Left renal pelvis (tissue), 4 donors: ENCODE data around the gene SAXO2. TPM values are rescaled to one million over a fixed set of nuclear protein-coding genes. Genes with fewer than 3 reads are reported as not detected.
"Not testable (repeated sequence)": the region's sequence is repeated elsewhere in the genome, so short reads cannot be mapped to it uniquely, and the experiment has no call there.

Experiments
- DNase-seq, 4 donors: peaks; one replicate each; pipeline ENCODE4 v3.0.0-alpha.2; 2013; ENCODE audit warnings: low read depth in 4 of 4, low spot score in 3 of 4
- polyA plus RNA-seq, 4 donors: library from polyadenylated mRNA; unstranded; fragments of 120-200 nt; gene quantifications; one replicate each; pipeline ENCODE4 v1.2.1, GENCODE V29; 2013; ENCODE audit not compliant: insufficient read length in 4 of 4

Gene SAXO2
- polyA plus RNA-seq, 4 donors: 3.3 to 9.8 (median 5.4) TPM

- DNase-seq: no peak
Observed at GRCh38 chr15:82312586-82313349, 50.1 kb downstream of the SAXO2 start.

GRCh38 chr15:82313446-82313845 is 50.8 kb downstream of the SAXO2 start:
- DNase-seq: no peak

GRCh38 chr15:82313951-82314768 is 51.5 kb downstream of the SAXO2 start:
- not testable (repeated sequence) for DNase-seq

GRCh38 chr15:82314769-82315518 is 52.3 kb downstream of the SAXO2 start:
- no peak for DNase-seq

GRCh38 chr15:82315519-82316246 is 53.1 kb downstream of the SAXO2 start:
- no peak for DNase-seq

- DNase-seq: not testable (repeated sequence)
Observed at GRCh38 chr15:82316247-82317090, 53.9 kb downstream of the SAXO2 start.

GRCh38 chr15:82317091-82317489 is 54.5 kb downstream of the SAXO2 start:
- DNase-seq: no peak

- not testable (repeated sequence) for DNase-seq
Observed at GRCh38 chr15:82317516-82317915, 54.9 kb downstream of the SAXO2 start.

- DNase-seq: not testable (repeated sequence)
Observed at GRCh38 chr15:82318281-82318680, 55.7 kb downstream of the SAXO2 start.

GRCh38 chr15:82319522-82320278 is 57.1 kb downstream of the SAXO2 start:
- DNase-seq: not testable (repeated sequence)

- not testable (repeated sequence) for DNase-seq
Observed at GRCh38 chr15:82320861-82321260, 58.2 kb downstream of the SAXO2 start.

- DNase-seq: not testable (repeated sequence)
Observed at GRCh38 chr15:82322488-82322887, 59.9 kb downstream of the SAXO2 start.

GRCh38 chr15:82324831-82325230 is 62.2 kb downstream of the SAXO2 start:
- DNase-seq: not testable (repeated sequence)

- not testable (repeated sequence) for DNase-seq
Observed at GRCh38 chr15:82325646-82326045, 63.0 kb downstream of the SAXO2 start.

GRCh38 chr15:82326896-82327295 is 64.3 kb downstream of the SAXO2 start:
- not testable (repeated sequence) for DNase-seq

GRCh38 chr15:82327372-82327771 is 64.8 kb downstream of the SAXO2 start:
- not testable (repeated sequence) for DNase-seq

- DNase-seq: not testable (repeated sequence)
Observed at GRCh38 chr15:82329039-82329438, 66.4 kb downstream of the SAXO2 start.

GRCh38 chr15:82330921-82331320 is 68.3 kb downstream of the SAXO2 start:
- not testable (repeated sequence) for DNase-seq
